Type B pancreatic cell (in vitro differentiated cells): ENCODE measurements around the gene RCOR1. TPM values are rescaled to one million over a fixed set of nuclear protein-coding genes. Genes with fewer than 3 reads are reported as not detected.

Source experiments
- DNase-seq: peaks from one replicate; pipeline ENCODE4 v3.0.0; 2021; ENCODE audit warnings: mixed read lengths; ENCODE audit not compliant: unreplicated experiment; ENCODE audit errors: extremely low spot score
- H3K27ac Mint-ChIP-seq: 2 replicates; pipeline ENCODE4 v1.8.0; 2021; ENCODE audit warnings: mild to moderate bottlenecking, mixed read lengths
- H3K27me3 Mint-ChIP-seq: 2 replicates; pipeline ENCODE4 v1.8.0; 2021; ENCODE audit warnings: mixed read lengths
- H3K36me3 Mint-ChIP-seq: 2 replicates; pipeline ENCODE4 v1.8.0; 2021; ENCODE audit warnings: mixed read lengths
- H3K4me1 Mint-ChIP-seq: one replicate; pipeline ENCODE4 v1.8.0; 2021; ENCODE audit warnings: mixed read lengths; ENCODE audit not compliant: unreplicated experiment
- H3K4me3 Mint-ChIP-seq: 2 replicates; pipeline ENCODE4 v1.8.0; 2021; ENCODE audit warnings: mild to moderate bottlenecking, mixed read lengths
- H3K9me3 Mint-ChIP-seq: 2 replicates; pipeline ENCODE4 v1.8.0; 2021; ENCODE audit warnings: mixed read lengths
- total RNA-seq: library from RNA; stranded (reverse); gene quantifications from 2 replicates; pipeline ENCODE4 v1.2.1, GENCODE V29; 2021; ENCODE audit warnings: low replicate concordance
- TF ChIP-seq, protein P1 (sequence below): fragments of 200-600 bp; sonication (generic); conservative IDR thresholded peaks from 2 replicates; pipeline ENCODE4 v1.5.0; 2021; ENCODE audit warnings: antibody characterized with exemption, mild to moderate bottlenecking

The RCOR1 gene
- total RNA-seq, 1 donor from 2014 or later = 35.3 TPM

DNA sequence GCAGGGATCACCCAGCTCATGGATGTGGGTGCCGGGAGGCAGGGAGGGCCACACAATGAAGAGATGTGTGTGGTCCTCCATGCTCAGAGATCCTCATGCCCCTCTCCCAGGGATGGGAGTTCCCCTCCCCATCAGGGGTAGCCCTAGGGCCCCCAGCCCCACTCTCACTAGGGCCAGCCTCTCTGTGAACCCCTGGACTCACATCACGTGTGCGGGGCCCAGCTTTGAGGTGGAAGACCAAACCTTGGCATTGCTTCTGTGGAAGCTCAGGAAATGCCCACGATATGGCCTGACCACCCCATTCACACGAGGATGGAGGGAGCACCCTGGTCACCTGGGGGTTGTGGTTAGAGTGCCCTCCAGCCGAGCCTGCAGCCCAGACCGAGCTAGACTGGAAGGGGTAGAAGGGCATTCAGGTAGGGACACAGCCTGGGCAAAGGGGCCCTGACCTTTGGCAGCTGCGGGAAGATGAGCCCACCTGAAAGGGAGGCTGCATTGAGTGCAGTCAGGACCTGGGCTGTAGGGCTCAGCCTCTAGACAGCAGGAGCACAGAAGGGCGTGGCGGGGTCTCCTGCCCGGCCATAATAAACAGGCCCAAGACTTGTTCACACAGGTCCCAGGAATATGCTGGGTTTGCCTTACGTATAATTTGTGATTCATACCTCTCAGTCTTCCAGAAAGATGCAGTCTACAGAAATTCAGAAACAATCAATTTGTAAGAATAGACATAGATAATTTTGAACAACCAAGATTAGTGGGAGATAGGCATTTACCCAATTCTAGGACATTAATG lies 34.8 kb upstream of the RCOR1 start:
- Mint-ChIP-seq H3K36me3 (no peaks in the 10 kb centered on the region), H3K9me3 (no peaks in the 10 kb centered on the region), H3K27ac (no peak overlapping the region), H3K27me3 (no peaks in the 10 kb centered on the region), H3K4me1 (no peaks in the 10 kb centered on the region), H3K4me3 (no peak overlapping the region)
- TF ChIP-seq, protein P1, sequence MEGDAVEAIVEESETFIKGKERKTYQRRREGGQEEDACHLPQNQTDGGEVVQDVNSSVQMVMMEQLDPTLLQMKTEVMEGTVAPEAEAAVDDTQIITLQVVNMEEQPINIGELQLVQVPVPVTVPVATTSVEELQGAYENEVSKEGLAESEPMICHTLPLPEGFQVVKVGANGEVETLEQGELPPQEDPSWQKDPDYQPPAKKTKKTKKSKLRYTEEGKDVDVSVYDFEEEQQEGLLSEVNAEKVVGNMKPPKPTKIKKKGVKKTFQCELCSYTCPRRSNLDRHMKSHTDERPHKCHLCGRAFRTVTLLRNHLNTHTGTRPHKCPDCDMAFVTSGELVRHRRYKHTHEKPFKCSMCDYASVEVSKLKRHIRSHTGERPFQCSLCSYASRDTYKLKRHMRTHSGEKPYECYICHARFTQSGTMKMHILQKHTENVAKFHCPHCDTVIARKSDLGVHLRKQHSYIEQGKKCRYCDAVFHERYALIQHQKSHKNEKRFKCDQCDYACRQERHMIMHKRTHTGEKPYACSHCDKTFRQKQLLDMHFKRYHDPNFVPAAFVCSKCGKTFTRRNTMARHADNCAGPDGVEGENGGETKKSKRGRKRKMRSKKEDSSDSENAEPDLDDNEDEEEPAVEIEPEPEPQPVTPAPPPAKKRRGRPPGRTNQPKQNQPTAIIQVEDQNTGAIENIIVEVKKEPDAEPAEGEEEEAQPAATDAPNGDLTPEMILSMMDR = no peak
- DNase-seq = no peak

DNA sequence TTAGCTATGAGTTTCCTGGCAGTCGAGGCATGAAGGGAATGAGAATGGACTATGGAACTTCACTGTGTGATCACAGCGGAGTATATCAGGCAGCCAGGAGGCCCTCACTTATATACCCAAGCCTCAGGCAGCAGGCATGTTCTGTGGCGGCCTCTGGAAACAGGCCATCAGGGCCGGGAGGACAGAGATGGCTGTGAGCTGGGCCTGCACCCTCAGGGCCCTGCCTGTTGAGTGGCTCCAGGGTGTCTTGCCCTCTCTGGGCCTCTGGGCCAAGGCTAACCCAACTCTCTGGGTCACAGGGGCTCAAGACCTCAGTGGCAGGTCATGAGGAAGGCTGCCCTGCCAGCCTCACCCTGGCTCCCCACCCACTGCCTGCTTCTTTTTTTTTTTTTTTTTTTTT lies 33.9 kb upstream of the RCOR1 start:
- DNase-seq = no peak
- H3K27me3 Mint-ChIP-seq = no peaks in the 10 kb centered on the region
- H3K4me1 Mint-ChIP-seq = no peaks in the 10 kb centered on the region
- H3K9me3 Mint-ChIP-seq = no peaks in the 10 kb centered on the region
- no peaks in the 10 kb centered on the region for H3K36me3 Mint-ChIP-seq
- TF ChIP-seq, protein P1 = no peak
- no peak overlapping the region for H3K27ac Mint-ChIP-seq
- no peak overlapping the region for H3K4me3 Mint-ChIP-seq

DNA sequence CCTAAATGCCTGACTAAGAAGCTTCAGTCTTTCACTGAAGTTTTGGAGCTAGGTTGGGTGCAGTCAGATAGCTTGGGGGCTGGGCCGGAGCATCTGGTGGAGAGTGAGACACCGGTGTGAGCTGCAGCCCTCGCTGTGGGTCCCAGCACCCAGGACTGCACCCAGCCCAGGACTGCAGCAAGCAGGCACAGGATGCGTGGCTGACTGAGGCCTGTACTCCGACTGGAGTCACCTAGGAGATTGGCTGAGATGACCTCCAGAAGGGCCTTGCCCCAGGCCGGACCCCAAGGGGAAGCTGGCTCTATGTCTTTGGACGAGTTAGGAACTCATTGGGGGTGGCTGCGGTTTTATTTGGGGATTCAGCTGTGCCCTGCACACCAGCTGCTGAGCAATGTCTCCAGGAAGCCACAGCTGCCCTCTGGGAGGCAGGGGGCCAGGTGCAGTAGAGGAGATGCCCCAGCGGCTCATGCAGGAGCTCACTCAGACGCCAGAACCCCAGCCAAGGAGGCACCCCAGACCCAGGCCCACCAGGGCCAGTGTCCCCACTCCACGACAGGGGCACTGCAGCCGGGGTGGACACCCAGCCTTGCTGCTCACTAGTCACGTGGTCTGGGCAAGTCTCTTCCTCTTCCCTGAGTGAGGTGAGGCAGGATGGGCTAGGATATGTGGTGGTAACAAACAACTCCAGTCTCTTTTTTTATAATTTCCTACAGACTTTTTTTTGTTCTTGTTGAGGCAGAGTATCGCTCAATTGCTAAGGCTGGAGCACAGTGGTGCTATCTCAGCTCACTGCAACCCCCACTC lies 31.8 kb upstream of the RCOR1 start:
- H3K9me3 Mint-ChIP-seq = no peaks in the 10 kb centered on the region
- H3K4me1 Mint-ChIP-seq = no peaks in the 10 kb centered on the region
- H3K4me3 Mint-ChIP-seq = no peak overlapping the region
- no peaks in the 10 kb centered on the region for H3K36me3 Mint-ChIP-seq
- TF ChIP-seq, protein P1 = no peak
- DNase-seq = no peak
- no peaks in the 10 kb centered on the region for H3K27me3 Mint-ChIP-seq
- no peak overlapping the region for H3K27ac Mint-ChIP-seq

DNA sequence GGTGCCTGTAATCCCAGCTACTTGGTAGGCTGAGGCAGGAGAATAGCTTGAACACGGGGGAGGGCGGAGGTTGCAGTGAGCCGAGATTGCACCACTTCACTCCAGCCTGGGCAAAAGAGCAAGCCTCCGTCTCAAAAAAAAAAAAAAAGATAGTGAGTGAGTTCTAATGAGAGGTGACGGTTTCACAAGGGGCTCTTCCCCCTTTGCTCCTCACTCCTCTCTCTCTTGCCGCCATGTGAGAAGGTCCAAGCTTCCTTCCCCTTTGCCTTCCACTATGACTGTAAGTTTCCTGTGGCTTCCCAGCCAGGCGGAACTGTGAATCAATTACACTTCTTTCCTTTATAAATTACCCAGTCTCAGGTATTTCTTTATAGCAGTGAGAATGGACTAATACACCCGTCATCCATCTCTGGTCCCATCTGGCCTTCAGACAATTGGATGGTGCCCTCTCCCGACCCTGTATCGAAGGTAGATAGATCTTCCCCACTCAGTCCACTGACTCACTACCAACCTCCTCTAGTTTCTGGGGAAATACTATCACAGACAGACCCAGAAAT lies 27.0 kb upstream of the RCOR1 start:
- H3K4me3 Mint-ChIP-seq = no peak overlapping the region
- no peaks in the 10 kb centered on the region for H3K36me3 Mint-ChIP-seq
- no peaks in the 10 kb centered on the region for H3K27me3 Mint-ChIP-seq
- H3K27ac Mint-ChIP-seq = no peak overlapping the region
- H3K9me3 Mint-ChIP-seq = no peaks in the 10 kb centered on the region
- DNase-seq = no peak
- peaks cover 9% of the 10 kb centered on the region for H3K4me1 Mint-ChIP-seq
- TF ChIP-seq, protein P1 = no peak

DNA sequence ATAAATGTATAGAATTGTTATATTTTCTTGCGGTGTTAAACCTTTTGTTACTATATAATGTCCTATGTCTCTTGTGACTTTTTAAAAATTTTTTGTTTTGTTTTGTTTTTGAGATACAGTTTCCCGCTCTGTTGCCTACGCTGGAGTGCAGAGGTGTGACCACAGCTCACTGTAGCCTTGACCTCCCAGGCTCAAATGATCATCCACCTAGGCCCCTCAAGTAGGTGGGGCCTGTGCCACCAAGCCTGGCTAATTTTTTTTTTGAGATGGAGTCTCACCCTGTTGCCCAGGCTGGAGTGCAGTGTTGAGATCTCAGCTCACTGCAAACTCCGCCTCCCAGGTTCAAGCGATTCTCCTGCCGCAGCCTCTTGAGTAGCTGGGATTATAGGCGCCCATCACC lies 26.5 kb upstream of the RCOR1 start:
- DNase-seq = no peak
- no peak overlapping the region for H3K4me3 Mint-ChIP-seq
- H3K36me3 Mint-ChIP-seq = no peaks in the 10 kb centered on the region
- H3K27ac Mint-ChIP-seq = no peak overlapping the region
- H3K9me3 Mint-ChIP-seq = no peaks in the 10 kb centered on the region
- H3K27me3 Mint-ChIP-seq = no peaks in the 10 kb centered on the region
- H3K4me1 Mint-ChIP-seq = peaks cover 9% of the 10 kb centered on the region
- TF ChIP-seq, protein P1 = no peak
